NCI-H524 (cell line): ENCODE measurements around the gene TSPAN16.
"Not testable (repeated sequence)": the region's sequence is repeated elsewhere in the genome, so short reads cannot be mapped to it uniquely, and the experiment has no call there.

ENCODE experiments used
- DNase-seq, 2 experiments: peaks; one replicate each; lab custom pipeline; 2025; lab: John Stamatoyannopoulos, UW

The TSPAN16 gene

GRCh38 chr19:11345122-11345803 is 49.3 kb downstream of the TSPAN16 start:
- DNase-seq = no peak

- peak; percentile 100 for DNase-seq
Measured at GRCh38 chr19:11346104-11346940, 50.4 kb downstream of the TSPAN16 start, which contains the start of the genes CCDC159 and TMEM205. TSS of gene CCDC159 (plus strand) at chr19:11346519. CDS start at chr19:11346607, 88 bp downstream. TSS of gene TMEM205 (minus strand) at chr19:11346268. CDS start at chr19:11345619, 649 bp downstream.

GRCh38 chr19:11347546-11348039 is 51.6 kb downstream of the TSPAN16 start:
- DNase-seq = peak in 1 of 2 experiments; percentile 44

- no peak for DNase-seq
Measured at GRCh38 chr19:11349171-11349570, 53.2 kb downstream of the TSPAN16 start.

GRCh38 chr19:11354102-11354501 is 58.1 kb downstream of the TSPAN16 start:
- not testable (repeated sequence) for DNase-seq

GRCh38 chr19:11355160-11356073 is 59.5 kb downstream of the TSPAN16 start, which contains the start of gene PLPPR2:
TSS of gene PLPPR2 (plus strand) at chr19:11355432. CDS start at chr19:11357674, 2,242 bp downstream.
- DNase-seq = peak; percentile 69 to 81

- DNase-seq = no peak
Measured at GRCh38 chr19:11356074-11356397, 60.1 kb downstream of the TSPAN16 start.

- DNase-seq = peak in 1 of 2 experiments; percentile 9
Measured at GRCh38 chr19:11356676-11357550, 61.0 kb downstream of the TSPAN16 start.

GRCh38 chr19:11359421-11359820 is 63.5 kb downstream of the TSPAN16 start:
- DNase-seq = no peak

GRCh38 chr19:11361037-11361770 is 65.2 kb downstream of the TSPAN16 start:
- DNase-seq = no peak

GRCh38 chr19:11361771-11362731 is 66.1 kb downstream of the TSPAN16 start:
- DNase-seq = peak in 1 of 2 experiments; percentile 33

GRCh38 chr19:11363881-11364280 is 67.9 kb downstream of the TSPAN16 start:
- no peak for DNase-seq

GRCh38 chr19:11364296-11364904 is 68.4 kb downstream of the TSPAN16 start:
- no peak for DNase-seq

- no peak for DNase-seq
Measured at GRCh38 chr19:11364935-11365334, 69.0 kb downstream of the TSPAN16 start.
